Ovary (tissue), 3 donors: Measurements from ENCODE around the gene RPS15.

Source experiments
- EP300 ChIP-seq: sonication (generic); formaldehyde crosslinking; IDR thresholded peaks from one replicate; pipeline ENCODE4 v1.6.1; 2017; ENCODE audit warnings: antibody characterized with exemption
- POLR2A ChIP-seq: fragments of 450-650 bp; IDR thresholded peaks from one replicate; pipeline ENCODE4 v1.6.1; 2017; ENCODE audit warnings: antibody characterized with exemption, mild to moderate bottlenecking, moderate library complexity
- TF ChIP-seq, protein P1 (sequence below), 3 donors: fragments of 450-650 bp in 2 of 3; fragments of 200-600 bp in 1 of 3; IDR thresholded peaks; one replicate each; pipeline versions ENCODE4 v1.5.1 to v1.8.0; 2016 to 2022; ENCODE audit warnings: antibody characterized with exemption in 3 of 3, mild to moderate bottlenecking in 1 of 3
- donor health status: DM: no; HTN: no; CAD: no.

DNA sequence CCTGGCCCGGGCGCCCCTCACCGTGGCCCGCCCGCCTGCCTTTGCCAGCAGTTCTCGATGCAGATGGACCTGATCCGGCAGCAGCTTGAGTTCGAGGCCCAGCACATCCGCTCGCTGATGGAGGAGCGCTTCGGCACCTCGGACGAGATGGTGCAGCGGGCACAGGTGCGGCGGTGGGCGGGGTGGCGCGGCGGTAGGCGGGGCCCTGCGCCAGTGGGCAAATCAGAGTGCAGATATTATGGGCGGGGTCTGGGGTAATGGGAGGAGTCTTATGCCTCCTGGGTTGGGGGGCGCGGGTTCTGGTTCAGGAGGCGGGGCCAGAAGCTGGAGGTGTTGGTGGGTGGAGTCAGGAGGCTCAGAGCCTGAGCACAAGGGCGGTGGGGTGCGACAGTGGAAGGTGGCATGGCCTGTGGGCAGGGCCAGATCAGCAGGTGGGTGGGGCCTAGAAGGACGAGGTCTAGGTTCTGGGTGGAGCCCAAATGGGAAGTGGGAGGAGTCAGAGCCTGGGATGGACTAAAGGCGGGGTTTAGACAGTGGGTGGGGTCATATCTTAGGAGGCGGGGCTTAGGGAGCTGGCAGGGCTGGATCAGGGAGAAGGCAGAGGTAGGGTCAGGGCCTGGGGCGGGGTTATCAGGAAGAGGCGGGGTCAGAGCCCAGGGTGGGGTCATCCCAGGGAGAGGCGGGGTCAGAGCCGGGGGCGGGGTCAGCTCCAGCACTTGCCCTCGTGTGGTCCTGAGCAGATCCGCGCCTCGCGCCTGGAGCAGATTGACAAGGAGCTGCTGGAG, 17.3 kb downstream of the RPS15 start:
- TF ChIP-seq, protein P1, sequence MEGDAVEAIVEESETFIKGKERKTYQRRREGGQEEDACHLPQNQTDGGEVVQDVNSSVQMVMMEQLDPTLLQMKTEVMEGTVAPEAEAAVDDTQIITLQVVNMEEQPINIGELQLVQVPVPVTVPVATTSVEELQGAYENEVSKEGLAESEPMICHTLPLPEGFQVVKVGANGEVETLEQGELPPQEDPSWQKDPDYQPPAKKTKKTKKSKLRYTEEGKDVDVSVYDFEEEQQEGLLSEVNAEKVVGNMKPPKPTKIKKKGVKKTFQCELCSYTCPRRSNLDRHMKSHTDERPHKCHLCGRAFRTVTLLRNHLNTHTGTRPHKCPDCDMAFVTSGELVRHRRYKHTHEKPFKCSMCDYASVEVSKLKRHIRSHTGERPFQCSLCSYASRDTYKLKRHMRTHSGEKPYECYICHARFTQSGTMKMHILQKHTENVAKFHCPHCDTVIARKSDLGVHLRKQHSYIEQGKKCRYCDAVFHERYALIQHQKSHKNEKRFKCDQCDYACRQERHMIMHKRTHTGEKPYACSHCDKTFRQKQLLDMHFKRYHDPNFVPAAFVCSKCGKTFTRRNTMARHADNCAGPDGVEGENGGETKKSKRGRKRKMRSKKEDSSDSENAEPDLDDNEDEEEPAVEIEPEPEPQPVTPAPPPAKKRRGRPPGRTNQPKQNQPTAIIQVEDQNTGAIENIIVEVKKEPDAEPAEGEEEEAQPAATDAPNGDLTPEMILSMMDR (IDR thresholded peaks at IDR 0.05): no peak
- no peak for TF ChIP-seq POLR2A
- no peak for TF ChIP-seq EP300
